Sigmoid colon (tissue), 4 donors: ENCODE measurements around the gene GOLT1B.

Experiments used
- CTCF ChIP-seq, 4 experiments: fragments of 450-650 bp in 3 of 4; fragments of 200-600 bp in 1 of 4; IDR thresholded peaks; one replicate each; pipeline ENCODE4 v1.5.1; 2016 to 2019; ENCODE audit warnings: antibody characterized with exemption in 4 of 4, mild to moderate bottlenecking in 3 of 4, moderate library complexity in 2 of 4
- POLR2A ChIP-seq, 2 donors: fragments of 450-650 bp; IDR thresholded peaks; one replicate each; pipeline ENCODE4 v1.6.1; 2016; ENCODE audit warnings: antibody characterized with exemption in 2 of 2, mild to moderate bottlenecking in 2 of 2, moderate library complexity in 2 of 2
- POLR2AphosphoS5 ChIP-seq, 4 donors: sonication (generic); formaldehyde crosslinking; IDR thresholded peaks; one replicate each; pipeline ENCODE4 v1.6.1; 2017; ENCODE audit warnings: antibody characterized with exemption in 4 of 4

- TF ChIP-seq POLR2A (IDR thresholded peaks at IDR 0.05) (no peak), CTCF (IDR thresholded peaks at IDR 0.05) (no peak), POLR2AphosphoS5 (IDR thresholded peaks at IDR 0.05) (no peak)
Observed at GRCh38 chr12:21502872-21503271, 1.3 kb downstream of the GOLT1B start.
